T-helper 22 cell (primary cell): ENCODE results near the gene RHEBL1.

Experiments used
- DNase-seq: peaks from one replicate; pipeline ENCODE4 v3.0.0-alpha.2; 2020; ENCODE audit warnings: low read depth

RHEBL1 gene

GRCh38 chr12:49037111-49037946 lies 32.5 kb downstream of the RHEBL1 start:
- DNase-seq: no peak

GRCh38 chr12:49036029-49036428 lies 33.8 kb downstream of the RHEBL1 start:
- DNase-seq: no peak

- DNase-seq: no peak
Measured at GRCh38 chr12:49034286-49034622, 35.5 kb downstream of the RHEBL1 start.

- DNase-seq: no peak
Measured at GRCh38 chr12:49033611-49034285, 36.0 kb downstream of the RHEBL1 start.

DNA sequence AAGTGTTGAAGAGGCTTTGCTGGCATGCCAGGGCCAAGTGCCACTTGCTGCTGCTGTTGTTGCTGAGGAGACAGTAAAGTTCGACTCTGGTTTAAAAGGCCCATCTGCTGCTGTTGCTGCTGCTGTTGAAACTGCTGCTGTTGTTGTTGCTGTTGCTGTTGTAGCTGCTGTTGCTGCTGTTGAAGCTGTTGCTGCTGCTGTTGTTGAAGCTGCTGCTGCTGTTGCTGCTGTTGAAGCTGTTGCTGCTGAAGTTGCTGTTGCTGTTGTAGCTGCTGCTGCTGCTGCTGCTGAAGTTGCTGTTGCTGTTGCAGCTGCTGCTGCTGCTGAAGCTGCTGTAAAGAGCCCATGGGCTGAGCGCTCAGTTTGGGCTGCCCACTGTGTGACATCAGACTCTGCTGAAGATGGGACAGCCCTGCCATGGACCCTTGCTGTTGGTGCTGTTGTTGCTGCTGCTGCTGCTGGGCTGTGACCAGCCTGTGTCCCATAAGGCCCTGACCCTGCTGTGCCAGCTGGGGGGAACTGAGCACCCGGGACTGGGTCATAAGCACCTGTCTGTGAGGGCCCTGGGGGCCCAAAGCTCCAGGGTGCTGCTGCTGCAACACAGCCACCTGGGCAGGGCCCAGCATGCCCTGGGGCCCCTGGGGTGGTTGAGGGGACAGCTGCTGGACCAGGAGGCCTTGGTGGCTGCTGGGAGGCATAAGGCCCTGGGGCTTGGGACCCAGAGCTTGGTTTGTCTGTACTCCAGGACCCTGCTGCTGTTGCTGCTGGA lies 36.9 kb downstream of the RHEBL1 start:
- DNase-seq: no peak

DNA sequence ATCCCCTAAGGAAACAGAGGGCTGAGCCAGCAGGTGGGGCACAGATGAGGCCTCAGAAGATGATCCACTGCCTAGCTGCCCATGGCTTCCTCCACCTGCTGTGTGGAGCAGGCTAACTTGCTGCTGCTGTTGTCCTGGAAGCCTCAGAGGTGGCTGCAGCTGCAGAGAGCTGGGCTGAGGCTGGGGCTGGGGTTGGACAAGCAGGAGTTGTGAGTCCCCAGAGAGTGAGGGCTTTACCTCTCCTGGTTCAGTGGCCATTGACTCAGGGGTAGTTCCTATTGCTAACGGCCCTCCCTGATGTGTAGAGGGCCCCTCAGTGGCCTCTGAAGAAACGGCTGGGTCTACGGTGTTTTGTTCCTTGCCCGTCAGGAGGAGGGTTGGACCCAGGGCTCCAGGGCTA lies 37.5 kb downstream of the RHEBL1 start:
- no peak for DNase-seq

DNA sequence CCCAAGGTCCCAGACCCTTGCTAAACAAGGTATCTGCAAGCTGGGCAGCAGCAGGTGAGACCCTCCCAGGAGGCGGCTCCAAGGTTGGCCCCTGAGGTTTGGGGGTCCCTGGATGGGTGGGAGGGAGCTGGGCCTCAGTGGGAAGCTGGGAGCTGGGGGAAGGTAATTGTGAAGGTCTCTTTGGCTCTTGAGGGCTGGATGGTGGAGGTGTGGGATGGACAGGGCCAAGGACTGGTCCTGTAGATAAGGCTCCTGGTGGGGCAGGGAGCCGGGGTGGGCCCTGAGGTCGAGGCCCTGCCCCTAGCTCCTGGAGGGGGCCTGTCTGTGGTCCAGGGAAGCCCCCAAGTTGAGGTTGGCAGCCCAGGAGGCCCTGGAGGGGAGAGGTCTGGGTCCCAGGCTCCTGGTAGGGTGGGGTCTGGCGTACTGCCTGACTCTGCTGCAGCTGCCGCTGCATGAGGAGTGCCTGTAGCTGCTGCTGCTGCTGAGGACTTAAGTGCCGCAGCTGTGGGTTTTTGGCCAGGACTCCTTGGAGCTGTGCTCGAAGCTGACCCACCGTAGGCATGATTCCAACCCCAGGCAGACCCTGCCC lies 38.1 kb downstream of the RHEBL1 start:
- no peak for DNase-seq

GRCh38 chr12:49030714-49031572 lies 38.8 kb downstream of the RHEBL1 start:
- no peak for DNase-seq

- DNase-seq: no peak
Measured at GRCh38 chr12:49030119-49030518, 39.7 kb downstream of the RHEBL1 start.

DNA sequence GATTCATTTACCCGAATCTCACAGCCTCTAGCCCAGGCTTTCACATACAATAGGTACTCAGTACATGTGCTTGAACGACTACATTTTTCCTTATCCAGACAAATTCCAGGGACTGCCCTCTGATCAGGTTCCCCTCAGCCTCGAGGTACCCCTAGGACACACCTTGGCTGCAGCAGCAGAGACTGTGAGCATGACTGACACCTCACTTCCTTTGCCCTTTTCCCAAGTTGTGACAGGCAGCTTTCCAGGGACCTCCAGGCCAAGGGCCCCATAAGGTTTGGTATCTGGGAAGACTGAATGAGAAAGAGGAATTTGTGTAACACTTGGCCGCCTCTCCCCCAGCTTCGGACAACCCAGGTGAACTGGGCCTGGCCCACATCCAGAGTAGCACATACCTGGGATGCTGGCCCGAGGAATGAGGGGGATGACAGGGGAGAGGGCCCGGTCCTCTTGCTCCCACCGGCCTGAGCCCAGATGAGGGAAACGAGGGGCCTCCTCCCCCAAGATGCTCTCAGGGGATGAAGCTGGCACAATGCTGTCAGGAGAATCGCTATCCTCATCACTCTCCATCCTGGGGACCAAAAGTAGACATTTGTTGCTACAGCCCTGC lies 41.0 kb downstream of the RHEBL1 start:
- DNase-seq: no peak

GRCh38 chr12:49027846-49028555 lies 41.8 kb downstream of the RHEBL1 start:
- no peak for DNase-seq

DNA sequence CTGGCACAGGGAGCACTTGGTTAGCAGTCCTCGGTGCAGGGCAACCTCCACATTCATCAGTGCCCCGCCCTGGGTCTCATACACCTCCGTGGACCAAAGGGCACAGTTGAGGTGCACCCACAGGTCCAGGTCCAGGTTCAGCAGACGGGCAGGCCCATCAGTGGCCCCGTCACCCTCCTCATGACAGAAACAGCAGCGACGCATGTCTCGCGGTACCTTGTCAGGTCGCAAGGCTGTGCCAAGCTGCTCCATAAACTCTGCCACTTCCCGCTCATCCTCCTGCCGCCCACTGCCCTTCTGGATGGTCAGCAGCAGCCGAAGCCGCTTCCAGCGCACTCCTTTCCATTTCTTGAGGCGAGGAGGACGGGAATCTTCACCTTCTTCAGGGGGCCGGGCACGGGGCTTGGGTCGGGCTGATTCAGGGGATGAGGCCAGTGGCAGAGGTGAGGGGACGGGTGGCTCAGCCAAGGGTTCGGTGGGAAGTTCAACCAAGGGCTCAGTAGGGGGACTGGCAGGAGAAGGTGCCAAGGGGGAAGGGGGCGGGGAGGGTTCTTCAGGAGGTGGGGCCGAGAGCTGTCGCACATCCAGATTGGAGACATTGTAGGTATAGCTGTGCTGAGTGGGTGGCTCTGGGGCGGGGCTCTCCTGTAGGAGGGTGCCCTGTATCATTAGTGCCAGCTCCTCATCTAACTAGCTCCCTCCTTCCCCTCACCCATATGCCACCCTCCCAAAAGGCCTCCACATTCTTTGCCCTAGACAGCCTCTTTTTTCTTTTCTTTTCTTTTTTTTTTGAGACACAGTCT lies 42.9 kb downstream of the RHEBL1 start:
- no peak for DNase-seq

DNA sequence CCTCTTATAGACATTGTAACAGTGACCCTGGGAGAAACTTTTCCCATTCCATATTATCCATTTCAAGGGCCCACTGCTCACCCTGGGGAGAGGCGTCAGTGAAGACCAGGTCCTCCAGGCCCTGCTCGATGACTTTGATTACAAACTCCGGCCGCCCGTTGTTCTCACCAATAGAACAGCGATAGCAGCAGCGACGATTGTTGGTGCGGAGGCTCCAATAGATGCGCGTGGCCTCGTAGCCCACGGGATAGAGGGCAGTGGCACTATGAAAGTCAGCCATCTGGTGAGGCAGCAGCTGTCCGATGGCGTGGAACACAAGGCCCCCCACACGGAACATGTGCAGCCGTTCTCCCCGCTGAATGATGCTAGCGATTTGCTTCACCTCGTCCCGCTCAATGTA lies 43.7 kb downstream of the RHEBL1 start:
- DNase-seq: no peak

- DNase-seq: no peak
Measured at GRCh38 chr12:49025463-49025862, 44.3 kb downstream of the RHEBL1 start.

GRCh38 chr12:49024543-49024942 lies 45.2 kb downstream of the RHEBL1 start:
- no peak for DNase-seq

GRCh38 chr12:49023812-49024211 lies 46.0 kb downstream of the RHEBL1 start:
- DNase-seq: no peak

DNA sequence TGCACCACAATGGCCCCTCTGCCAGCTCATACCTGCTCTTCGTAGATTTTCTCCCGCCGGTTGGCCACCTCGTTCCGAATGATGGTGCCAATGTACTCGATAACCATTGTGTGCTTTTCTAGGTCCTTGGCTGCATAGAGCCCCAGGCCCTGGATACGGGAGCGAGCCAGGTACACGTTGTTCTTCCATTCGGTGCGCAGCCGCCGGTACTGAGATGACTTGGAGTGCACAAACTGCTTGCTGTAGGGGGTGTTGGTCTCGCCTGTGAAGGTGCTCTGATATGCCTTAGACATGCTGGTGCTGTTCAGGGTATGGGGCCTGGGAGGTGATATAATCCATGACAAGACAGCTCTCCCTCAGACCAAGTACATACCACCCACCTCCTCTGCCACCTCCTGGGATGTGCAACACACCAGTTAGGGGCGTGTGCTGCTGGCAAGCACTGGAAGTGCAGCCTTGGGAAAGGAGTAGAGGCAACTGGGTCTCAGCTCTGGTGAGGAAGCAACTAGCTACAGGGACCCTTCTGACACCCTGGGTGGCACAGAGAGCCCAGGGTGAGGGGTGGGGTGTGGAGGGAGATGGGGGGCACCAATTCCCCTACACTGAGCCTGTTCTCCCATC lies 47.1 kb downstream of the RHEBL1 start:
- DNase-seq: no peak

DNA sequence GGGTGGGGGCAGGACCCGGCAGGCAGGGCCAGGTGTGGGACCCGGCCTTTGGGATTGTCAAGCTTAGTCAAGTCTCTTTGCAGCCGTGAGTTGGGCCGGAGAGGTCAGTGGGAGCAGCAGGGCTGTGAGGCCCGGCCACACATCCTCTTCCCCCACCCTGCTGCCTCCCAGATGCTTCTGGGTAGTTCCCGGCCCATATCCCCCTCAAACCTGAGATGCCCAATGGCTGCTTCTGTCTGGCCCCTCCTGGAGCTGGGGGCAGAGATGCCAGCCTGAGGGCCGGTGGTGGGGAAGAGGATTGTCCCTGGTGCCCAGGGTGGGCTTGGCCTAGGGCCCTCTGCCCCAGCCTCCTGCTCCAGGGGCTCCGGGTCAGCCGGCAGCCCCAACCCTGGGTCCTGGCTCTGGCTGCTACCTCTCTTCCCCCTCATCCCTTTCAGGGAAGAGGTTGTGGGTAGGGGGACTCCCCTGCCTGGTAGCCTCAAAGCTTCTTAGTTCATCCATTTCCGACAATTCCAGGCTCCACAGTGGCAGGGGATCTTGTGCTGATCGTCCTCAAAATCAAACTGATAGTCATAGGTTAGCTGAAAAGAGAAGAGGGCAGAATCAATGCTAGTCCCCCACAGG lies 48.4 kb downstream of the RHEBL1 start:
- DNase-seq: no peak

DNA sequence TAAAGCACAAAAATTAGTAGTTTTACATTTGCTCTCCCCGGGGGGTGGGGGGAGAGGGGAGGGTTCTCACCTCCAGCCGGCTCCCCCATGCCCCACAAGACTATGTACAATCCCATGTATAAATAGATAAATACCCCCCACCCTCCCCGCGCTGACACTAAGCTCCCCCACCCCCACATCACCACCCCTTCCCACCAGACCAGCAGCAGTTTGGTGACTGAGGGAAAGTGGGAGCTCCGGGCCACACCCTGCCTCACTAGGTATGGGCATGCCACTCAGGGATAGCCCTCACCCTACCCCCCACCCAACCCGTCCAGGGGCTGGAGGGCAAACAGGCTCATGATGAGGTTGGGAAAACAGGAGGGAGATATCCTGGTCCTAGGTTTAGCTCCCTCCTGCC lies 49.3 kb downstream of the RHEBL1 start:
- no peak for DNase-seq
